Measurements from ENCODE around the gene DOK3.

DOK3 gene

DNA sequence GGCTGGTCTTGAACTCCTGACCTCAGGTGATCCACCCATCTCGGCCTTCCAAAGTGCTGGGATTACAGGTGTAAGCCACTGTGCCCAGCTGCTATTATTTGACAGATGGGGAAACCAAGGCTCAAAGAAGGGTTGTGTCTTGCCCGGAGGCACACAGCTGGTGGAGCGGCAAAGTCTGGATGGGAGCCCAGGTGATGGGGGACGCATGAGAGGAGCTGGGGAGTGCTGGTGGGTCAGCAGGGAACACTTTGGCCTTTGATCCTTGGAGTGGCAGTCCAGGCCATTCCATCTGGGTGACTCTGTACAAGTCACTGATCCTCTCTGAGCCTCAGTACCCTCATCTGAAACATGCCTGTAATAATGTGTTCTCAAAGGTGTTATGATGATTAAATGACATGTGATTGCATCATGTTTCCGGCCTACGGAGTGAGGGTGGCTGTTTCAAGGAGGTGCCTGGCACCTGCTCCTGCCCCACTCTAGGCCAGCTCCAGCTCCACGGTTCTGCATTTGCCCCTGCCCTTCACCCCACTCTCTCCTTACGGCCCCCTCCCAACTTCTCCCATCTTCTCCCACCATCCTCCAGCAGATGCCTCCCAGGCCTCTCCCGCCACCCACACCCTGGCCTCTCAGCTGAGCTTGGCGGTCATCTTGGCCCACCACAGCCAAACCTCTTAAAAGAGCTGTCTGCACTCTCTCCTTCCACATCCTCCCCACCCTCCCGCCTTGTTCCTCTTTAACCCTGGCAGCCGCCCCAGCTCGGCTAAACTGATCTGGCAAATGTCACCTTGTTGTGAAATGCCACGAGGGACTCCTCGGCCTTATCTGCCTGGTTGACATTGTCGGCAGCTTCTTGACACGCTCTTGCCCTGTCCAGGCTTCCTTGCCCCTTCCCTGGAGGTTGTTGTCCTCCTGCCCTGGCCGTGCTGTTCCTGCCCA, 30.6 kb downstream of the DOK3 start:
- DNase-seq = no peak

DNA sequence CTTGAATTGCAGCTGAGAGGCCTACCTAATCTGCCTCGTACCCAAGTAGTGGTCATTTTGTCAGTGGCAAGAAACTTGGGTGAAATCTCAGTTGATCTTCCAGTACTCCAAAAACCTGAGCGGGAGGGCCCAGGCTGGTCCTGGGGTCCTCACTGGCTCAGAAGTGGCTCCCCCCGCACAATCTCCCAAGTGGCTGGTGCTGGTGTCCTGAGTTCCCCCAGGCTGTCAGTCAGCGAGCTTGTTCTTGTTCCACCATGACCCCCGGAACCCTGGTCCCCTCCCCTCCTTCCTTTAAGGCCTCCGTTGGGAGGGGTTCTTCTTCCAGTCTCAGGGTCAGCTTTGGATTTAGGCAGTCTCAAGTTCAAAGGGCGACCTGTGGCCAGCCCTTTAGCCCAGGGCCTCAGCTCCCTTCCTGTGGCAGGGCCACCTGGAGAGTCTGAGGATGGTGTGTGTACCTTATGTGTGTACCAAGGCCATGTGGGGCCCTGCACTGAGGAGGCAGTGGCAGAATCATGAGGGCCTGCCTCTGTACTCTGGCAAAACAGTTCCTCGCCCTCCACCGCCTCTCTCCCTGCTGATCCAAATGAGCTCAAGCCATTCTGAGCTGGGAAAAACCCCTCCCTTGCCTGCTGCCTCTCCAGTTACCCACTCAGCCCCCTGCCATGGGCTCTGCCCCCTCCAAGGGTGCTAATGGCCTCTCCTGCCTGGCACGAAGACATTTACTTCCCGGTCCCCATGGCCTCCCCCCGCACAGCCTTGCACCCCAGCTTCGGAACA, 31.7 kb downstream of the DOK3 start:
- no peak for DNase-seq

DNA sequence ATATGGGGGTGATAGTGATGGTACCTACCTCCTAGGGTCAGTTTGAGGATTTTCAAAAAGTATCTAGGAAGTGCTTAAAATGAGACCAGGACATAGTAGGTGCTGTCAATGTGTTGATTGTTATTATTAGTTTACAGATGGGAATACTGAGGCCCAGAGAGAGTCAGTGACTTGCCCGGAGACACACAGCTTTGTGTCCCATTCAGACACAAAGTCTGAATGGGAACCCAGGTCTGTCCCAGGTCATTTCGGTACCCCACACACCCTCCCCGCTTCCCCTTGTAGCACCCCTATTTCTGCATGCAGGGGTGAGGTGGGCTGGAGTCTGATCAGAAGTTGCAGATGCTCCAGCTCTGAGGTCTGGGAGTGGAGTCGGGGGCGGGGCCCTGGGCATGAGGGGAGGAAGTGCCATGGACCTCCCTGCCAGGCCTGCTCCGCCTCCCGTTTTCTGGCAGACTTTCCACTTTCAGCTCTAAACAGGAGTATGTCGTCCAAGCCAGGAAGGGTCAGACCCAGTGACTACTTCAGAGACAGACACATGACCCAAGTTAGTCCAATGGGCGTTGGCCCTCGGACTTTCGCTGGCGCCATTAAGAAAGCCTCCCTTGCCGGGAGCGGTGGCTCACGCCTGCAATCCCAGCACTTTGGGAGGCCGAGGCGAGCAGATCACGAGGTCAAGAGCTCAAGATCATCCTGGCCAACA, 32.9 kb downstream of the DOK3 start:
- DNase-seq = no peak

- no peak for DNase-seq
Observed at GRCh38 chr5:177475563-177476427, 33.8 kb downstream of the DOK3 start.

GRCh38 chr5:177474846-177475562, 34.6 kb downstream of the DOK3 start:
- DNase-seq = no peak

GRCh38 chr5:177474002-177474476, 35.6 kb downstream of the DOK3 start:
- DNase-seq = no peak

GRCh38 chr5:177473443-177474001, 36.1 kb downstream of the DOK3 start, which contains the start of gene DBN1:
TSS of gene DBN1 (minus strand) at chr5:177473634. CDS start at chr5:177473521, 113 bp downstream.
- DNase-seq = no peak

GRCh38 chr5:177472460-177473442, 36.9 kb downstream of the DOK3 start:
- DNase-seq = no peak

GRCh38 chr5:177471610-177472356, 37.8 kb downstream of the DOK3 start:
- no peak for DNase-seq

DNA sequence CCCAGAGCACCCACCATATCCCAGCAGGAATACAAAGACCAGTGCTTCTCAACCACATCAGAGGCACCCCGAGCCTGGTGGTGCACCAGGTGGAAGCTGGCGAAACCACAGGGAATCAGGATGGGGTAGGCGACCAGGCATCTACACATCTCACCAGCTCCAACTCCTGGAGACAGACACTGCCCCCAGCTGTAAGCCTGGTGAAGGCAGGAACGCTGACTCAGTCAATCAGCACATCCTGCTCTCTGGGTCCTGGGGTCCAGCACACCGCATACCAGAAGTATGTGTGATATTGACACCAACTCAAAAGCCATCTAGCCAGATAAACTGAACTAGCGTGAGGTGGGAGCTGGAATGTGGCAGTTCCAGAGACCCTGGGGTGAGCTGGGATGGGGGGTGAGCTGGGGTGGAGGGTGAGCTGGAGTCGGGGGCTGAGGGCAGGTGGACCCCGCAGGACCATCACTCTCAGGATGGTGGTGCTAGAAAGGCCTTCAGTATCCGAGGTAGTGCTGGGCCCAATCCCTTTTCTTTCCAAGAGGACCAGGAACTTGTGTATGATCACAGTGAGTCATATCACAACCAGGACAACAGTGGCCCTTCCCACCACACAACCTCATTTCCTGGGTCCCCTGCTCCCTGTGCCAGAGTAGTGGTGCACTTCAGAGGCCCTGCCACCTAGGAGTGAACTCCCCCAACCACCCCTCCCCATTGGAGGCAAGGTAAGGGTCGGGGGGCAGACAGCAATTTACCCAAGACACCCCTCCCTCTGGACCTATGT, 38.7 kb downstream of the DOK3 start:
- DNase-seq = no peak

GRCh38 chr5:177469750-177470525, 39.7 kb downstream of the DOK3 start:
- no peak for DNase-seq

DNA sequence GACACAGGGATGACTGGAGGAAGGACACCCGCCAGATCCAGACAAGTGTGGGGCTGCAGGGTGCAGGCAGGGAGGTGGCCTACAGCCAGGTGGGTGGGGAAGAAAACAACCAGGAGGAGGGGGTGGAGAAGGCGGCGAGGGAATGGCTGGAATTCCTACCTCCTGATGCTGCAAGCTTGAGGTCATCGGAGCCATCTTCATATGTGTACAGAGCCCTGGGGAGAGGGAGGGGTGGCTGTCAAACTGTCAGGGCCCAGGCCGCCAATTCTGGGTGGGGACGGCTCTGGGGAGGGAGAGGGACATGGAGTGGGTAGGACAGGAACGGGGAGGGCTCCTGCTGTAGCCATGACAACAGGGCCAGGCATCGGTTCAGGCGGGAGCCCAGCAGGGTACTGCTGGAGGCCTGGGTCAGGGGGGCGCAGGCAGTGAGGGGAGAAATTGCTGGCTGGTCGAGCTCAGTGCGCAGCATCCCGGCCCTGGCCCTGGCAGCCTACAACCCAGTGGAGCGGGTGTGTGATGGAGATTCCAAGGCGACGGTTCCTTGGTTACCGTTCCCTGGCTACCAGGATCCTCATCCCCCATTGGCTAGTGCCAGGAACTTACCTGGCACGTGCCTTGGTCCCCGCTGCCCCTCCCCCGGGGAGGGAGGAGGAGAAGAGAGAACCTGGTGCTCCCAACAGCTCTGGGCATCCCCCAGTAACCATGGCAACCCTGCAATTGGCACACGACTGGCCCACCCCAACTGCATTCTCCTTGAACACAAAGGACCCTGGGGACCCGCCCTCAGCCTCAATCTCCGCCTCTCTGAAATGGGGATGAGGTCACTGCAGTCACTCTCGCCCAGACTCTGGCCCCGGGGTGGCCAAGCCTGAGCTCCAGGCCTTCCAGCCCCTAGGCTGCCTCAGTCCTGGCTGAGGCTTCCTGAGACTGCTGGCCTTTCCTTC, 40.7 kb downstream of the DOK3 start:
- no peak for DNase-seq

GRCh38 chr5:177468329-177468684, 41.3 kb downstream of the DOK3 start:
- no peak for DNase-seq

GRCh38 chr5:177467436-177467835, 42.2 kb downstream of the DOK3 start:
- DNase-seq = no peak

GRCh38 chr5:177466861-177467260, 42.8 kb downstream of the DOK3 start:
- DNase-seq = no peak

- DNase-seq = no peak
Observed at GRCh38 chr5:177465044-177465443, 44.6 kb downstream of the DOK3 start.

Measured in NCI-H2081 treated with DMSO at 0.1 percent for 48 hours (cell line).